HG03066 (cell line): ENCODE measurements around the gene FOLR1.

Source experiments
- ATAC-seq: cut with Tn5 transposase; IDR thresholded peaks from one replicate; pipeline ENCODE4 v1.9.1; 2021; ENCODE audit warnings: low read depth; ENCODE audit not compliant: unreplicated experiment

The FOLR1 gene

DNA sequence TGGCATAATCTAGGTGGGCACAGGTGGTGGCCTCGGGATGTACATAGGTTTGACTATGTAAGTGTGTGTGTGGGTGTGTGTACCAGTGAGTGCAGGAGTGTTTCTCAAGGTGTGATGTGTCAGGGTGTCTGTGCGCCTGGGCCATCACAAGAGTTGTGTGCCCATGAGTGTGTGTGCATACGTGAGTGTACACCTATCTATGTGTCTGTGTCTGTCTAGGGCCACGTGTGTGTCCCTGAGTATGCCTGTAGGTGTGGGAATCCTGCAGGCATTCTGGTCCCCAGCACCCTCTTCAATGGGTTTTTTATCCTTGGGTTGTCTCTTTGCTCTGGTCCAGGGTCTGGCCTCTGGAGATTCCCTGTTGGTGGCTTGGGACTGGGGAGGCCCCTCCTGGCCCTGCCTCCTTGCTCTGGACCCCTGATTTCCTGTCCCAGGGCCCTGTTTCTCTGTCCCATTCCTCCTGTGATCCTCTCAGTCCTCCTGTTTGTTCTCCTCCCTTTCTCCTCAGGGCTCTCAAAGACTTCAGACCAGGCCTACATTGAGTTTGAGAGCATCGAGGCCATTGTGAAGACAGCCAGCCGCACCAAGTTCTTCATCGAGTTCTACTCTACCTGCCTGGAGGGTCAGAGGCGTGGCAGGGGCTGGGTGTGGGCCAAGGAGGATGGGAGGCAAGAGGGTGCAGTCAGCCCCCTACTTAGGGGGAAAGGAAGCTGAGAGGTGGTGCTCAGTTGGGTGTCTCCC lies 42.0 kb downstream of the FOLR1 start:
- ATAC-seq, result no peak

DNA sequence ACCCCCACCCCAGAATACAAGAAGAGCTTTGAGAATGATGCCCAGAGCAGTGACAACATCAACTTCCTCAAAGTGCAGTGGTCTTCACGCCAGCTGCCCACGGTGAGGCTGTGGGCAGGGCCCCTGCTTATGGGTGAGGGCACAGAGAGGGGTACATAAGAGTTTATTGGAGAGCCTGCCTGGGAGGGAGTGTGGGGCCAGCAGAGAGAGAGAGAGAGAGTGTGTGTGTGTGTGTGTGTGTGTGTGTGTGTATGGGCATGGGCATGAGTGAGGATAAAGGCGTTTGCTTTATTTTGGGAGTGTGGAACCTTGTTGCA lies 42.5 kb downstream of the FOLR1 start:
- no peak for ATAC-seq

DNA sequence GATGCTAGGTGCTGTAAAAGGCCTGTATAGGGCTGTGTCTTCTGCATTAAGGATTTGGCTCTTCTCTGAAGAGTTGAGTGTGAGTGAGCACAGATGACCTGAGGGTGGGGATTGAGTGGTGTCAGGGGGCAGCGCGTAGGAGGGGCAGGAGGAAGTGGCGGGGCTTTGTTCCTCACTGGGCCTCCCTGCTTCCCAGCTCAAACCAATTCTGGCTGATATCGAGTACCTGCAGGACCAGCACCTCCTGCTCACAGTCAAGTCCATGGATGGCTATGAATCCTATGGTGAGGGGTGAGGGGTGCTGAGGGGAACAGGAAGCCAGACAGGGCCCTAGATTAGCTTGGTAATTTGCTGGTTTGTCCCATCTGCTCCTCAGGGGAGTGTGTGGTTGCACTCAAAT lies 43.0 kb downstream of the FOLR1 start:
- no peak for ATAC-seq

DNA sequence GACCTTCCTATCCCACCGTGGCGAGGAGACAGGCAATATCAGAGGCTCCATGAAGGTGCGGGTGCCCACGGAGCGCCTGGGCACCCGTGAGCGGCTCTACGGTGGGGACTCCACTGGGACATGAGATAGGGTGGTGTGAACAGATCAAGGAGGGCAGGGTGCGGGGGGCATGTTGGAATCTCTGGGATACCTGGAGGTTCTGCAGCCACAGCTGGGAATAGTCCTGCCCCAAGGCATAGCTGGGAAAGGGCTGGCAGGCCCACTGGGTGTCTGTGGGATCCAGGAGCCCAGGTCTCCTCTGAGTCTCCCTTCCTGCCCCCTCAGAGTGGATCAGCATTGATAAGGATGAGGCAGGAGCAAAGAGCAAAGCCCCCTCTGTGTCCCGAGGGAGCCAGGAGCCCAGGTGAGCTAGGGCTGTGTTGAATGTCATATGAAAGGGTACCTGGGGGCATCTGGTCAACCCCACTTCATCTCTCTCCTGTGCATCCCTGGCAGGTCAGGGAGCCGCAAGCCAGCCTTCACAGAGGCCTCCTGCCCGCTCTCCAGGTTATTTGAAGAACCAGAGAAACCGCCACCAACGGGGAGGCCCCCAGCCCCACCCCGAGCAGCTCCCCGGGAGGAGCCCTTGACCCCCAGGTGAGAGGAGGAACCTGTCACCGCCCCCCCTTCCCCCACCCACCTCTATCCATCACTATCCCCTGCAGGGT lies 43.6 kb downstream of the FOLR1 start:
- no peak for ATAC-seq

DNA sequence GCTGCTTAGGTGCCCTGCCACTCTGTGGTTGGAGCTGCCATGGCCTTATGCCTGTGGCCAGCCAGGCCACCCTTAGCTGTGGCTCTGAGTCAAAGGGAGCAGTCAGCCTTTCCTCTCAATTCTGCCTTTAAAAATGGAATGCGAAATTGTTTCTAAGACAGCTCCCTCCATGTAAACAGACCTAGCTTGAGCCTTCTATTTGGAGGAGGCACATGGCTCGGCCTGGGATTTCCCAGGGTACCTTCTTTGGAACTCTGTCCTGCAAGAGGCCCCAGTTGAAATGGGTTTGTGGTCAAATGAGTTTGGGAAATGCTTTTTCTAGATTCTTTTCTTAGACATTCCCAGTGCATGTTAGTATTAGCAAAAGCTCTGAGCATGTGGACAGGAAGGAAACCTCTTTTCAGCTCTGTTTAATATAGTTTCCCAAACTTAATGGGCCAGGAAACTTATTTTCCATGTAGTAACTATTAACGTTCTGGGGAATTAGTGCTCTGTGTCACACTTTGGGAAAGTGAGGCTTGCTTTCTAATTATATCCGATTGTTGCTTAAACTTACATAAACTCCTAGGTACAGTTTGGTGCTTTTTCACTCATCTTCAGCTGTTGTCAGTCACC lies 44.2 kb downstream of the FOLR1 start:
- no peak for ATAC-seq

DNA sequence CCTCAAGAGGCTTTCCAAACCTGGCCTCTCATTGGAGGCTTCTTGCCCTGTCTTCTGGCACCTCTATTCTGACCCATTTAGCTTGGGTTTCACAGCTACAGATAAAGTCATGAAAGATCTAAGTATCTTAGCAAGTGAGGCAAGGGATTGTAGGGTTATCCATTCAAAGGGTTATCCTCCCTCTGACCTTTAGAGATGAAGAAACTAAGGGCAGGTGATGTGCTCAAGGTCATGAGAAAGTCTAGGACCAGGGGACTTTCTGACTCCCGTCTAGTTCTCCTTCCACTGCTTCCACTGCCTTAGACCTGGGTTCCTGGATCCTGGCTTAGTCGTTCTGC lies 44.8 kb downstream of the FOLR1 start:
- ATAC-seq, result no peak

DNA sequence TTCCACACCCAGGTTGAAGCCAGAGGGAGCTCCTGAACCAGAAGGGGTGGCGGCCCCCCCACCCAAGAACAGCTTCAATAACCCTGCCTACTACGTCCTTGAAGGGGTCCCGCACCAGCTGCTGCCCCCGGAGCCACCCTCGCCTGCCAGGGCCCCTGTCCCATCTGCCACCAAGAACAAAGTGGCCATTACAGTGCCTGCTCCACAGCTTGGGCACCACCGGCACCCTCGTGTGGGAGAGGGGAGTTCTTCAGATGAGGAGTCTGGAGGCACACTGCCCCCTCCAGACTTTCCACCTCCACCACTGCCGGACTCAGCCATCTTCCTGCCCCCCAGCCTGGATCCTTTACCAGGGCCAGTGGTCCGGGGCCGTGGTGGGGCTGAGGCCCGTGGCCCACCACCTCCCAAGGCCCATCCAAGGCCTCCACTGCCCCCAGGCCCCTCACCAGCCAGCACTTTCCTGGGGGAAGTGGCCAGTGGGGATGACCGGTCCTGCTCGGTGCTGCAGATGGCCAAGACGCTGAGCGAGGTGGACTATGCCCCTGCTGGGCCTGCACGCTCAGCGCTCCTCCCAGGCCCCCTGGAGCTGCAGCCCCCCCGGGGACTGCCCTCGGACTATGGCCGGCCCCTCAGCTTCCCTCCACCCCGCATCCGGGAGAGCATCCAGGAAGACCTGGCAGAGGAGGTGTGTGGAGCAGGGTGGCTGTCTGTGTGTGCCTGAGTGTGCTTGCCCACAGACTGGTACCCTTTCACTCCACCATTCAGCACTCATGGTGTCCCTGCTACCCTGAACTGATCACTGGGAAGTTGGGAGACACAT lies 45.4 kb downstream of the FOLR1 start:
- no peak for ATAC-seq

DNA sequence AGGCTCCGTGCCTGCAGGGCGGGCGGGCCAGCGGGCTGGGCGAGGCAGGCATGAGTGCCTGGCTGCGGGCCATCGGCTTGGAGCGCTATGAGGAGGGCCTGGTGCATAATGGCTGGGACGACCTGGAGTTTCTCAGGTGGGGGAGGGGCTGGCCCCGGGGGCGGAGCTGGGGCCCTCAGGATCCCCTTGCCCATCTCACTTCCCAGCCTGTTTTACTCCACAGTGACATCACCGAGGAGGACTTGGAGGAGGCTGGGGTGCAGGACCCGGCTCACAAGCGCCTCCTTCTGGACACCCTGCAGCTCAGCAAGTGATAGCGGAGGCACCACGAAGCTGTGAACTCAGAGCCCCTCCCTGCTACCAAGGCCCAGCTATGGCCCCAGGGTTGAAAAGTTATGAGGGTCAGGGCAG lies 46.1 kb downstream of the FOLR1 start:
- no peak for ATAC-seq

DNA sequence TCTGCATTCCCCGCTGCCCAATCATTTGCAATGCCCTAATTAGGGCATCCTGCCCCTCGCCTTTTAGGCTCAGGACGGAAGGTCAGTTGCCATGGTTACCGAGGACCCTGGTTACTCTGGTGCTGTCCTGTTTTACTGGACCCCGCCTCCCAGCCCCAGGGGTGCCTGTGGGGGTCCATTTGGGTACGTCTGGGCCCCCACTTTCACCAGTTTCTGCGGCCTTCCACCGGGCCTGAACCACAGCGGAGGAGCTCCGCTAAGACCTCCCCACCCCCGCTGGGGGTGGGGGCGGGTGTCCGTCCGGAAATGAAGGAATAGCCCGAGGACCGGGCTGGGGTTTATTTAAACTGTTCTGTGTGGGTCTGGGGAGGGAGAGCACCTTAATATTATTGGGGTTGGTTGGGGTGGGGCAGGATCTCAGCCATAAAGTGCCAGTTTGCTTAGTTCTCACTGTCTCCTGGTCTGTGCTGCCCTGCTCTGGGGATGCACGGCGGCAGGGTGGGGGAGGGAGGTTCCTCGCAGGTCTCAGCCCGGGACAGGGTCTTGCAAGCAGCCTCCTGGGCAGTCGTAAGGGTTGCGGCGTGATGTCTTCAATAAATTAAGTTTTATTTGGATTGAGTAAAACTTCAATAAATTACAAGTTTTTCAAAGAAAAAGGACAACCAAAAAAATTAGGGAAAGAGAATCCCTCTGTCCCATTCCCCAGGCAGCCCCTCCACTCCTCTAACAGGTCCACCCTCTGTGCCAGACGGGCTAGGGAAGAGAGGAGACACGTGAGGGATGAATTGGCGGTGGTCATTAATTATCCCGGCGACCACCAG lies 46.8 kb downstream of the FOLR1 start:
- ATAC-seq, result no peak

DNA sequence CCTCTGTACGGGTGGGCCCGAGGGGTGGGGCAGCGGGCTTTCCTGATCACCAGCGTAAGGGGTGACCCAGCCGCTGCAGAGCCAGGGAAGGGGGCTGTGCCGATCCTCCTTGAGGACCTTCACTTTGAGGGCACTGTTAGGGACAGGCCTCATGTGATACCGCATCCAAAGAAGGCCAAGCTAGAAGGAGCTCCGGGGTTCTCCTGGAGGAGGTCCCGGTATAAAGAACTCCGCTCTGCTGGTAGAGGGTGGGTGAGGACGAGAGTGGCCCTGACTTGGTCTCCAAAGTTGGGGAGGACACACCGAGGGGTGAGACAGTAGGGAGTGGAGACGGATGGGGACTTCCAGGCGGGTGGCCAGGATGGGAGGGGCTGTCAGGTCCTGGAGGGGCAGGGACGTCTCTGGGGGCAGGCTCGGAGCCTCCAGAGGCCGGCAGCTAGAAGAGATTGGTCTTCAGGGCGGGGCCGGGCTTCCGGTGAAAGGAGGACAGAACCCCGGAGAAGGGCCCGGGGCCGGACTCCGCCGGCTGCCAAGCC lies 47.4 kb downstream of the FOLR1 start:
- ATAC-seq, result no peak

DNA sequence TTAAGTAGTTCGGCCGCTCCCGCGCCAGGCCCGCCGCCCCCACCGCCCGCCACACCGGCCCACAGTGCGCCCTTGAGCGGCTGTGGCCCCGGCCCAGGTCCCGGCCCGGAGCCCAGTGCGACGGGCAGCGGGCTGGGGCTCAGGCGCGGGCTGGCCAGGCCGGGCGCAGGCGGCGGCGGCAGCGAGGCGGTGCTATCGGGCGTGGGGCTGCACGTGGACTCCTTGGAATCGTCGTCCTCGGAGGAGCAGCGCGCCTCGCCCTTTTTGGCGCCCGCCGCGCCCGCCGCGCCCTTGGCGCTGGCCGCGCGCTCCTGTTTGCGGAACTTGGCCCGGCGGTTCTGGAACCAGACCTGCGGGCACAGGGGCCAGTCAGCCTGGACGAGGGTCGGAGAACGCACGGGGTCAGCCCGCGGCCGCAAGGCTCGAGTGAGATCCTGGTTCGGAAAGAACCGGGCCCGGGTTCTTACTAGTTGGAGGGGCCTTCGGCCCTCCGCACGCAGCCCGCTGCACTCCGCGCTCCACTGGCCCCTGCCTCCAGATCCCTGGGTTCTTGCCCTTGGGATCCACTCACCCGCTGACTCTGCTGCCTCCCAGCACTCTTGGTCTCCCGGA lies 48.0 kb downstream of the FOLR1 start:
- ATAC-seq, result no peak

DNA sequence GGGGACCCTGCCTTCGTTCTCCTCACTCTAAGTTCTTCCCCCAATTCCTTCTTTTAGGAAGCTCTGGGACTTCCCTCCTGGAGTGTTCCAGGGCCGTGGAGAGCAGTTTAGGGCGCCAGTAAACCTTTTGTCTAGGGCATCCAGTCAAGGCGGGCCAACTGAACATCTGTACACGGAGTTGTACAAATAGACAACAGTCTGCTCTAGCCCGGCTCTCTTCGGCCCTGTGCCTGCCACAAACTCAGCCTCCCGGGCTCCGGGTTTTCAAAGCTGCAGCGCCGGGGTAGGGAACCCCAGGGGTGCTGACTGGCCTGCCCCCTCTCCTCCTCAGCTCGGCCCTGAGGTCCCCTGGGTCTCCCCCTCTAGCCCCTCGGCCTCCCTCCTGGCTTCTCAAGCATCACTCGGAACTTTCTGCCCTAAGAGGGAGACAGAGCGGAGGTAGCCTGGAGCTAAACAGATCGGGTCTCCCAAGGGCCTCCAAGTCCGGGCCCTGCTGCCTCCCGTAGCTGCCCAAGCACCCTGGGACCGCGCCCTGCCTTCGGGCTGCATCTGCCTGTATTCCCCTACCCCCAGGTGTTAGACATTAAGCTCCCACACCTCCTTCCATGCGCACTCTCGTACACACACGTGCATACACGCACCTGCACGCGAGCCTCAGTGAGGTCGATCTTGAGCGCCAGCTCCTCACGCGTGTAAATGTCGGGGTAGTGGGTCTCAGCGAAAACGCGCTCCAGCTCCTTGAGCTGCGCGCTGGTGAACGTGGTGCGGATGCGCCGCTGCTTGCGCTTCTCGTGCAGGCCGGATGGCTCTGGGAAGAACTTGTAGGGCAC lies 48.7 kb downstream of the FOLR1 start:
- no peak for ATAC-seq

DNA sequence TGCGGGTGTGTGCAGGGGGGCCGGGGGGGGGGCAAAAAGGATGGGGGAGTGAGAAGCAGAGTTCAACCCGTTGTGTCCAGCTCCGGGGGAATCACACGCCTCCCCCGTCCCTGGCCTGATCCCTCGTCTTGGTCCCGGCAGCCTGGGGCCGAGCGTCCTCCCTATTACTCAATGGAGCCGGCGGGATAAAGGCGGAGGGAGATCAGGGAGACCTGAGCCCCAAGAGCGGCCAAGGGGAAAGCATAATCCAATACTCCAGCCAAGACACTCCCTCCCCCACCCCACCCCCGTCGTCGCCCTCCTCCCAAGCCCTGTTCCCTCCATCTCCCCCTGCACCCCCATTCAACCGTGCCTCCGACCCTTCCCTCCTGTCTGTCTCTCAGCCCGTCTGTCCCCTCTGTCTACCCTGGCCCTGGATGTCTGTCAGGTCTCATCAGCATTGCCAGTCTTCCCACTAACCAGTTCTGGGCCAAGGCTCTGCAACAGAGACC lies 49.4 kb downstream of the FOLR1 start:
- no peak for ATAC-seq

DNA sequence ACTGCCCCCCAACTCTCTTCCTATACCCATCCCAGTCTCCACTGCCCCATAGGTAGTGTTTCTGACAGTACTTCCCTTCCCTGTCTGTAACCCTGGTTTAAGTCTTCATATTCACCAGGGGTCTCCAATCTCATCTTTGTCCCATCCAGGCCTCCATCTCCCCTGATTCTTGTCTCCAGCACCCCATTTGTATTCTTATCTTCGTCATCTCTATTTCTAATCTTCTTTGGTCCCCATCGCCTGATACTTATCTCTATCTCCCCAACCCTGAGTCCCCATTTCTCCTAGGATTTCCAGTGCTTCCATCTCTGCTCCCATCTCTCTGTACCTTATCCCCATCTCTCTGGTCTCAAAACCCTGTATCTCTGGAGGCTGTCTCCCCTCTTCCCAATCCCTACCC lies 50.2 kb downstream of the FOLR1 start:
- ATAC-seq, result no peak

DNA sequence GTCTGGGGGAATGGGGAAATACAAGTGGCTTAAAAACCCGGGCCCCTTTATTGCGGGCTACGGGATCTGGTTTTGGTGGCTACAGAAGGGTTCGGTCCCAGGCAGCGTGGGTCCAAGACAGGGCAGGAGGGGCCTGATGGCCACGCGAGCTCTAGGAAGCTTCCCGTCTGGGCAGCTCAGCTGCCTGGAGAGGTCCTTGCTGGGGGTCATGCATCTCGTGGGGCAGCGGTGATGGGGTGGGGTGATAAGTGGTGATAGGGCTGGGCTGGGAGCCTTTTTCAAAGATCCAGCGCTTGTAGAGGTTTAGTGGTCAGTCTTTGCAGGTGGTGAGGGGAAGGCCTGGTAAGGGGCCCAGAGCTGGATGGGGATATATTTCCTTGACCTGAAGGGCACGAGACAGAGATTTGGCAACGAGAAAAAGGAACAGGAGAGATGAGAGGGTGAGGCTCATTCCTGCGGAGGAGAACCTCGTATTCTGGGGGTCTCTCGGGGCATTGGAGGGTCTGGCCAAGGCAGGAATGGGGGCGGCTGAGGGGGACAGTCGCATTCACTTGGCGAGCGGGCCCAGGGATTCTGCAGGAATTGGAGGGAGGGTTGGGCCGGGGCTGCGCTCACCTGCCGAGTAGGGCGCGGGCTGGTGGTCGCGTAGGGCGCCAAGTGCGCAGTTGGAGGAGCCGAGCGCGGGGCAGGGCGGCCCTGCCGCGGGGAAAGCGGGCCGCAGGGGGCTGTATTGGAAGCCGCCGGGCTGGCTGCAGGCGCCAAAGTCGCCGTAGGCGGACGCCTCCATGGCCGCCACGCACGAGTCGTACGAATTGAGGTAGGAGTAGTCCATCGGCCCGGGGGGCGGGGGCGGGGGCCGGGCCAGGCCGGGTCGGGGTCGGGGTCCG lies 51.5 kb downstream of the FOLR1 start:
- ATAC-seq, result no peak

DNA sequence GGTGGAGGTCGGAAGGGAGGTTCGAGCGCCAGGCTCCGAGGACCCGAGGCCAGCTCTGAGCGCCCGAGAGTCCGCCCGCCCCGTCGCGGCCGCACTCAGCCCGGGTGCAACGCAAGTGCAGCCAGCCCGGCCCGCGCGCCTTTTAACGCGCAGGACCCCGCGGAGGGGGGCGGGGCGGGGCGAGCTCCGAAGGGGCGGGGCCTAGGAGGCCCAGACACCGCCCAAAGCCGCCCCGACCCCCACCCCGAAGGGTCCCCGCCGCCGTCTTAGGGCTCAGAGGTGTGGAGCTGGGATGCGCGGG lies 52.1 kb downstream of the FOLR1 start, which contains the start of gene PHOX2A:
Gene PHOX2A, minus strand, starts transcription at position 117 of the 301 bp plus-strand sequence. CDS start 172 bp downstream, outside the sequence.
- ATAC-seq, result no peak

DNA sequence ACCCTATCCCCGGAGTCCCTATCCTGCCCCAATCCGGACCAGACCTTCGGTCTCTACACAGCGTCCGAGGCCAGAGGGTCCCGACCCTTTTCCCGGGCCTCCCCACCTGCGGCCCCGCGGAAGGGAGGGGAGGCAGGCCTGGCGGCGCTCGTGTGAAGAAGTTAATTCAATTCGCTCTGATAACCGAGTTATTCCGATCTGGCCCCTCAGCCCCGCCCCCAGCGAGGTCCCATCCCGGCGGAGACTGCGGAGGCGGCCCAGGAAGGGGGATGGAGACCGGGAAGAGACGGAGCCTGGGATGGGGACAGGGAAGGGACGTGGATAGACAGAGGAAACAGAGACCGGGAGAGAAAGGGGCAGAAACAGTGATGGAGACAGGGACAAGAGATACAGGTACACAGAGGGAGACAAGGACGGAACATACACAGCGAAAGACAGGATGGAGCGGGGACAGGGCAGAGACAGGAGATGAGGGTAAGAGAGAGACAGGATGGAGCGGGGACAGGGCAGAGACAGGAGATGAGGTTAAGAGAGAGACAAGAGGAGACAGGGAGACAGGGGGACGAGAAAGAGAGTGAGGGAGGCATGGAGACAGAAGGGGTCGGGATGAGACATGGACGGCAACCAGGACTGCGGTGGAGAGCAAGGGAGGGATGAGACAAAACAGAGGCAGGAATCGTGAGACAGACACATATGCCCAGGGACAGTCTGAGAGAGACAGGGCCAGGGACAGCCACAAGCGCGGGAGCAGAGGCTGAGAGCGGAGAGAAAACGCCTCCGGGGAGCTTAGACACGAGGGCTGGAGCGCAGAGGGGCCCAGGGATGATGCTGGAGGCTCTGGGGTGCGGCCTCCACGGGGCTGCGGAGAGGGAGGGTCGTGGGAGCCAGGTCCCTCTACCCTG lies 52.7 kb downstream of the FOLR1 start:
- ATAC-seq, result no peak
